Mesendoderm (in vitro differentiated cells): ENCODE data around the gene WSB1.

Source experiments
- DNase-seq: peaks from one replicate; pipeline ENCODE4 v3.0.0; 2013
- H2AK5ac ChIP-seq: 2 replicates; pipeline ENCODE4 v1.6.1; 2013; ENCODE audit warnings: low read length, inconsistent platforms
- H2BK120ac ChIP-seq: 2 replicates; pipeline ENCODE4 v1.6.1; 2013; ENCODE audit warnings: low read depth, mild to moderate bottlenecking, low read length, moderate library complexity, mixed read lengths
- H2BK15ac ChIP-seq: replicated peaks from 2 replicates; pipeline ENCODE4 v1.6.1; 2013; ENCODE audit warnings: low read depth, mild to moderate bottlenecking, moderate library complexity
- H2BK5ac ChIP-seq: 2 replicates; pipeline ENCODE4 v1.6.1; 2013; ENCODE audit warnings: low read length, inconsistent platforms
- H3K18ac ChIP-seq: 2 replicates; pipeline ENCODE4 v1.6.1; 2013; ENCODE audit warnings: mild to moderate bottlenecking, low read length, mixed read lengths
- H3K23ac ChIP-seq: one replicate; pipeline ENCODE4 v1.6.1; 2013; ENCODE audit warnings: low read length
- H3K27ac ChIP-seq: 2 replicates; pipeline ENCODE4 v1.5.1; 2013; ENCODE audit warnings: low read depth, mild to moderate bottlenecking, inconsistent platforms, low read length, moderate library complexity
- H3K27me3 ChIP-seq: 2 replicates; pipeline ENCODE4 v1.6.1; 2013; ENCODE audit warnings: low read length, control low read depth, mild to moderate bottlenecking, inconsistent platforms; ENCODE audit not compliant: insufficient read depth, poor library complexity
- H3K36me3 ChIP-seq: 2 replicates; pipeline ENCODE4 v1.6.1; 2013; ENCODE audit warnings: low read length, inconsistent platforms; ENCODE audit not compliant: control insufficient read depth, insufficient read depth
- H3K4ac ChIP-seq: one replicate; pipeline ENCODE4 v1.6.1; 2013; ENCODE audit warnings: low read depth, mild to moderate bottlenecking, low read length, moderate library complexity
- H3K4me1 ChIP-seq: 2 replicates; pipeline ENCODE4 v1.6.1; 2013; ENCODE audit warnings: low read depth, low read length, inconsistent platforms; ENCODE audit not compliant: control insufficient read depth
- H3K4me2 ChIP-seq: 2 replicates; pipeline ENCODE4 v1.6.1; 2013; ENCODE audit warnings: low read length
- H3K4me3 ChIP-seq: 2 replicates; pipeline ENCODE4 v1.5.1; 2013; ENCODE audit warnings: mild to moderate bottlenecking, low read length
- H3K56ac ChIP-seq: one replicate; pipeline ENCODE4 v1.6.1; 2013; ENCODE audit warnings: low read length
- H3K79me1 ChIP-seq: 2 replicates; pipeline ENCODE4 v1.6.1; 2013; ENCODE audit warnings: low read length, inconsistent platforms
- H3K79me2 ChIP-seq: 2 replicates; pipeline ENCODE4 v1.6.1; 2013; ENCODE audit warnings: mild to moderate bottlenecking, low read length; ENCODE audit not compliant: control insufficient read depth, insufficient read depth
- H3K9ac ChIP-seq: 2 replicates; pipeline ENCODE4 v1.6.1; 2013; ENCODE audit warnings: low read length, inconsistent platforms
- H4K5ac ChIP-seq: one replicate; pipeline ENCODE4 v1.6.1; 2013; ENCODE audit warnings: low read length
- H4K8ac ChIP-seq: one replicate; pipeline ENCODE4 v1.6.1; 2013; ENCODE audit warnings: low read depth, mild to moderate bottlenecking, control low read depth, low read length, moderate library complexity
- WGBS: extraction: QIAGEN DNeasy Blood & Tissue Kit; methylation state at CpG from one replicate; pipeline ENCODE4 v1.1.7; 2013; ENCODE audit warnings: low lambda C conversion rate, missing lambda C conversion rate; ENCODE audit not compliant: insufficient coverage; ENCODE audit errors: extremely low coverage; 5-methylcytosine and 5-hydroxymethylcytosine counted together

The WSB1 gene

GRCh38 chr17:27346228-27346899 lies 52.5 kb downstream of the WSB1 start:
- Histone ChIP-seq H3K4me1 (peaks cover 6% of the 10 kb centered on the region), H2BK120ac (no peak overlapping the region), H3K56ac (peak overlapping the region; percentile 1), H3K27me3 (no peaks in the 10 kb centered on the region), H3K9ac (no peak overlapping the region), H4K5ac (no peak overlapping the region), H3K79me2 (no peaks in the 10 kb centered on the region), H2AK5ac (no peak overlapping the region), H2BK15ac (no peak overlapping the region), H4K8ac (no peak overlapping the region), H3K18ac (peak overlapping the region; percentile 34), H3K4me2 (no peak overlapping the region), H3K23ac (no peak overlapping the region), H2BK5ac (no peak overlapping the region), H3K4ac (peak overlapping the region; percentile 19), H3K4me3 (no peak overlapping the region), H3K27ac (no peak overlapping the region), H3K36me3 (no peaks in the 10 kb centered on the region), H3K79me1 (no peaks in the 10 kb centered on the region)
- no CpG with 5 or more reads among the region's 8 CpGs for WGBS
- DNase-seq, result no peak

- H3K4me3 ChIP-seq, result no peak overlapping the region
- H3K79me2 ChIP-seq, result peaks cover 3% of the 10 kb centered on the region
- H4K5ac ChIP-seq, result no peak overlapping the region
- no peak overlapping the region for H2AK5ac ChIP-seq
- no peak overlapping the region for H4K8ac ChIP-seq
- H3K27ac ChIP-seq, result no peak overlapping the region
- no peak overlapping the region for H3K9ac ChIP-seq
- H2BK15ac ChIP-seq, result no peak overlapping the region
- H3K4me1 ChIP-seq, result peaks cover 12% of the 10 kb centered on the region
- no peak overlapping the region for H3K4ac ChIP-seq
- WGBS, result no CpG with 5 or more reads among the region's 2 CpGs
- no peak overlapping the region for H3K56ac ChIP-seq
- H2BK5ac ChIP-seq, result no peak overlapping the region
- no peak overlapping the region for H3K18ac ChIP-seq
- H3K79me1 ChIP-seq, result peaks cover 8% of the 10 kb centered on the region
- no peaks in the 10 kb centered on the region for H3K27me3 ChIP-seq
- DNase-seq, result no peak
- no peaks in the 10 kb centered on the region for H3K36me3 ChIP-seq
- H2BK120ac ChIP-seq, result no peak overlapping the region
- no peak overlapping the region for H3K23ac ChIP-seq
- no peak overlapping the region for H3K4me2 ChIP-seq
These were observed 54.3 kb downstream of the WSB1 start for GRCh38 chr17:27348196-27348595.

- no peak overlapping the region for H4K8ac ChIP-seq
- H3K18ac ChIP-seq, result peak overlapping the region; percentile 69
- no peaks in the 10 kb centered on the region for H3K36me3 ChIP-seq
- H3K79me2 ChIP-seq, result peaks cover 3% of the 10 kb centered on the region
- DNase-seq, result peak; percentile 64
- peak overlapping the region; percentile 83 for H3K9ac ChIP-seq
- WGBS, result no CpG with 5 or more reads among the region's 34 CpGs
- no peak overlapping the region for H2BK120ac ChIP-seq
- H2BK5ac ChIP-seq, result no peak overlapping the region
- H3K27ac ChIP-seq, result peak overlapping the region; percentile 71
- no peaks in the 10 kb centered on the region for H3K27me3 ChIP-seq
- H3K4me2 ChIP-seq, result peak overlapping the region; percentile 32
- peaks cover 8% of the 10 kb centered on the region for H3K79me1 ChIP-seq
- peaks cover 14% of the 10 kb centered on the region for H3K4me1 ChIP-seq
- H4K5ac ChIP-seq, result no peak overlapping the region
- peak overlapping the region; percentile 3 for H3K23ac ChIP-seq
- H3K56ac ChIP-seq, result peak overlapping the region; percentile 87
- H2BK15ac ChIP-seq, result no peak overlapping the region
- no peak overlapping the region for H2AK5ac ChIP-seq
- no peak overlapping the region for H3K4me3 ChIP-seq
- H3K4ac ChIP-seq, result peak overlapping the region; percentile 83
These were observed 55.7 kb downstream of the WSB1 start for GRCh38 chr17:27349540-27350021.

GRCh38 chr17:27351759-27352158 lies 57.8 kb downstream of the WSB1 start:
- no peak for DNase-seq
- Histone ChIP-seq H3K4me3 (no peak overlapping the region), H2BK15ac (no peak overlapping the region), H2BK5ac (no peak overlapping the region), H3K56ac (no peak overlapping the region), H3K36me3 (no peaks in the 10 kb centered on the region), H3K27ac (no peak overlapping the region), H3K18ac (no peak overlapping the region), H3K4me1 (peaks cover 12% of the 10 kb centered on the region), H3K4ac (no peak overlapping the region), H3K27me3 (no peaks in the 10 kb centered on the region), H2AK5ac (no peak overlapping the region), H2BK120ac (no peak overlapping the region), H3K9ac (no peak overlapping the region), H4K8ac (no peak overlapping the region), H4K5ac (no peak overlapping the region), H3K4me2 (no peak overlapping the region), H3K23ac (no peak overlapping the region), H3K79me1 (peaks cover 8% of the 10 kb centered on the region), H3K79me2 (peaks cover 3% of the 10 kb centered on the region)
- no CpG with 5 or more reads among the region's 2 CpGs for WGBS

- H4K8ac ChIP-seq, result no peak overlapping the region
- peak overlapping the region; percentile 92 for H2AK5ac ChIP-seq
- WGBS, result no CpG with 5 or more reads among the region's 6 CpGs
- H3K4me1 ChIP-seq, result peaks cover 12% of the 10 kb centered on the region
- no peaks in the 10 kb centered on the region for H3K36me3 ChIP-seq
- H2BK120ac ChIP-seq, result no peak overlapping the region
- H2BK5ac ChIP-seq, result no peak overlapping the region
- H2BK15ac ChIP-seq, result no peak overlapping the region
- H3K18ac ChIP-seq, result peak overlapping the region; percentile 100
- peak overlapping the region; percentile 94 for H3K9ac ChIP-seq
- peaks cover 8% of the 10 kb centered on the region for H3K79me1 ChIP-seq
- H4K5ac ChIP-seq, result no peak overlapping the region
- H3K4me3 ChIP-seq, result peak overlapping the region; percentile 76
- DNase-seq, result no peak
- H3K79me2 ChIP-seq, result peaks cover 3% of the 10 kb centered on the region
- peak overlapping the region; percentile 98 for H3K56ac ChIP-seq
- no peaks in the 10 kb centered on the region for H3K27me3 ChIP-seq
- peak overlapping the region; percentile 91 for H3K4me2 ChIP-seq
- H3K23ac ChIP-seq, result peak overlapping the region; percentile 99
- peak overlapping the region; percentile 99 for H3K4ac ChIP-seq
- no peak overlapping the region for H3K27ac ChIP-seq
These were observed 58.6 kb downstream of the WSB1 start for GRCh38 chr17:27352448-27353032.
